A549 (cell line): Measurements from ENCODE around the gene HMG20A. TPM values are rescaled to one million over a fixed set of nuclear protein-coding genes. Genes with fewer than 3 reads are reported as not detected.

Experiments
- ATAC-seq, 2 experiments: fragments of 200-7000 bp in 1 of 2; fragments of >200 bp in 1 of 2; cut with Nextera tagmentation in 1 of 2; cut with Tn5 transposase in 1 of 2; 3 replicates each; pipeline versions ENCODE4 v1.8.0 to v1.9.1; 2018 to 2020; ENCODE audit warnings: mild to moderate bottlenecking in 1 of 2, moderate library complexity in 1 of 2
- CTCF ChIA-PET: fragments of 300-600 bp; sonication (Branson Sonifier 250); formaldehyde crosslinking; extraction: SDS; loops from one replicate; lab custom pipeline; 2021; ENCODE audit warnings: antibody characterized with exemption, inconsistent platforms; lab: Yijun Ruan, JAX
- POLR2A ChIA-PET: fragments of 350-600 bp; formaldehyde crosslinking; extraction: SDS; loops from one replicate; lab custom pipeline; 2021; ENCODE audit warnings: antibody characterized with exemption, inconsistent platforms; lab: Yijun Ruan, JAX
- DNase-seq, 2 experiments: peaks; one replicate each; pipeline versions ENCODE4 v3.0.0 to v3.0.0-alpha.2; 2011 to 2016; ENCODE audit warnings: low read depth in 1 of 2, low spot score in 1 of 2
- FAIRE-seq: peaks from 2 replicates; lab custom pipeline; 2011; peaks lifted over from hg19 to GRCh38; lab: Jason Lieb, UNC
- H3K27ac ChIP-seq, 2 experiments: fragments of >200 bp; sonication (Bioruptor Twin); formaldehyde crosslinking; 3 replicates each; pipeline ENCODE4 v1.5.1; 2016 to 2017
- H3K4me1 ChIP-seq: fragments of >200 bp; sonication (Bioruptor Twin); formaldehyde crosslinking; 3 replicates; pipeline ENCODE4 v1.6.1; 2016
- H3K4me2 ChIP-seq: fragments of >200 bp; sonication (Bioruptor Twin); formaldehyde crosslinking; 3 replicates; pipeline ENCODE4 v1.6.1; 2016
- H3K4me3 ChIP-seq: fragments of >200 bp; sonication (Bioruptor Twin); formaldehyde crosslinking; 3 replicates; pipeline ENCODE4 v1.5.1; 2016
- H3K9me3 ChIP-seq: fragments of >200 bp; sonication (Bioruptor Twin); formaldehyde crosslinking; 3 replicates; pipeline ENCODE4 v1.6.1; 2016
- ATOH8 ChIP-seq: fragments of 250-450 bp; sonication (Bioruptor Pico); IDR thresholded peaks from 2 replicates; pipeline ENCODE4 v1.5.0; 2020; ENCODE audit warnings: low read depth, mild to moderate bottlenecking, moderate library complexity
- CBX2 ChIP-seq: fragments of 200-600 bp; sonication (generic); IDR thresholded peaks from 2 replicates; pipeline ENCODE4 v1.6.1; 2016; ENCODE audit warnings: low read depth, mild to moderate bottlenecking, borderline replicate concordance
- CBX8 ChIP-seq: fragments of 200-600 bp; sonication (generic); IDR thresholded peaks from 2 replicates; pipeline ENCODE4 v1.6.1; 2016
- CEBPB ChIP-seq, 2 experiments: fragments of >200 bp in 1 of 2; sonication (Bioruptor Twin) in 1 of 2; formaldehyde crosslinking in 1 of 2; IDR thresholded peaks; 2 replicates each; pipeline ENCODE4 v1.6.1; 2012 to 2016
- ESRRA ChIP-seq: fragments of 150-350 bp; IDR thresholded peaks from 2 replicates; pipeline ENCODE4 v1.6.1; 2014; ENCODE audit warnings: mild to moderate bottlenecking, low read length, borderline replicate concordance
- FOXS1 ChIP-seq: fragments of 250-450 bp; sonication (Bioruptor Pico); IDR thresholded peaks from 2 replicates; pipeline ENCODE4 v1.5.0; 2020; ENCODE audit warnings: mild to moderate bottlenecking, moderate library complexity
- NPAS2 ChIP-seq: fragments of 250-450 bp; sonication (Bioruptor Pico); IDR thresholded peaks from 2 replicates; pipeline ENCODE4 v1.8.0; 2022; ENCODE audit warnings: mild to moderate bottlenecking, moderate library complexity, borderline replicate concordance
- REST ChIP-seq: fragments of 200-600 bp; sonication (generic); IDR thresholded peaks from 2 replicates; pipeline ENCODE4 v1.6.1; 2016; ENCODE audit warnings: antibody characterized with exemption, mild to moderate bottlenecking, moderate library complexity
- SMC3 ChIP-seq: fragments of >200 bp; sonication (Bioruptor Twin); formaldehyde crosslinking; IDR thresholded peaks from 3 replicates; pipeline ENCODE4 v1.6.1; 2018; ENCODE audit warnings: inconsistent platforms
- SREBF2 ChIP-seq: fragments of 450-650 bp; IDR thresholded peaks from 2 replicates; pipeline ENCODE4 v1.6.1; 2014; ENCODE audit warnings: mild to moderate bottlenecking, moderate library complexity
- TFCP2L1 ChIP-seq: fragments of 250-450 bp; sonication (Bioruptor Pico); IDR thresholded peaks from 2 replicates; pipeline ENCODE4 v1.5.0; 2021; ENCODE audit warnings: mild to moderate bottlenecking
- ZFP36 ChIP-seq: fragments of 450-650 bp; IDR thresholded peaks from 2 replicates; pipeline ENCODE4 v1.6.1; 2014; ENCODE audit warnings: borderline replicate concordance; ENCODE audit not compliant: partially characterized antibody
- ZNF302 ChIP-seq: fragments of 250-450 bp; sonication (Bioruptor Pico); IDR thresholded peaks from 2 replicates; pipeline ENCODE4 v1.9.0; 2021; ENCODE audit warnings: inconsistent platforms, mild to moderate bottlenecking, moderate library complexity
- WGBS: methylation state at CpG from one replicate; pipeline ENCODE4 v1.1.6; 2017; ENCODE audit errors: missing lambda C conversion rate; 5-methylcytosine and 5-hydroxymethylcytosine counted together
- polyA plus RNA-seq, 4 experiments: library from polyadenylated mRNA; depleted of rRNA in 3 of 4; stranded (reverse); fragments of >200 nt; fragmentation: RNase III in 1 of 4; extraction: RNeasy Plus Mini Kit Qiagen cat#74134 plus additional on column Dnase treatment in 1 of 4; gene quantifications; 2 replicates in 3 of 4; 3 replicates in 1 of 4; pipeline ENCODE4 v1.2.3, GENCODE V29; 2011 to 2017
- TF ChIP-seq, protein P1 (sequence below): fragments of >200 bp; sonication (Bioruptor Twin); formaldehyde crosslinking; IDR thresholded peaks from 2 replicates; pipeline ENCODE4 v1.6.1; 2016
- TF ChIP-seq, protein P2 (sequence below): fragments of 150-350 bp; IDR thresholded peaks from 2 replicates; pipeline ENCODE4 v1.6.1; 2014; ENCODE audit warnings: low read depth, mild to moderate bottlenecking, low read length

Gene HMG20A
- polyA plus RNA-seq, 2 of the 4 experiments (the other 2 are of a cell fraction), result 29.5 to 85.1 TPM

GRCh38 chr15:77528968-77529319, 108.3 kb downstream of the HMG20A start (continued):
- no peak for TF ChIP-seq REST
- no peak for TF ChIP-seq ATOH8 (CRISPR knock-in tag)
- TF ChIP-seq, protein P1, sequence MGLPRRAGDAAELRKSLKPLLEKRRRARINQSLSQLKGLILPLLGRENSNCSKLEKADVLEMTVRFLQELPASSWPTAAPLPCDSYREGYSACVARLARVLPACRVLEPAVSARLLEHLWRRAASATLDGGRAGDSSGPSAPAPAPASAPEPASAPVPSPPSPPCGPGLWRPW, result no peak

- ChIA-PET CTCF (interaction anchor here (0.7 to 9.7 kb wide), 5 partner anchors 10 to 411 kb away, joined by 3 to 97 read pairs (median 4); no protein-coding TSS in a partner anchor), POLR2A (interaction anchor here (1.1 kb wide), 1 partner anchor 14 kb away, joined by 3 read pairs; no protein-coding TSS in a partner anchor)
- no peak for TF ChIP-seq CBX8
- no peak for TF ChIP-seq CBX2
- no peak for TF ChIP-seq ESRRA
- TF ChIP-seq, protein P2, sequence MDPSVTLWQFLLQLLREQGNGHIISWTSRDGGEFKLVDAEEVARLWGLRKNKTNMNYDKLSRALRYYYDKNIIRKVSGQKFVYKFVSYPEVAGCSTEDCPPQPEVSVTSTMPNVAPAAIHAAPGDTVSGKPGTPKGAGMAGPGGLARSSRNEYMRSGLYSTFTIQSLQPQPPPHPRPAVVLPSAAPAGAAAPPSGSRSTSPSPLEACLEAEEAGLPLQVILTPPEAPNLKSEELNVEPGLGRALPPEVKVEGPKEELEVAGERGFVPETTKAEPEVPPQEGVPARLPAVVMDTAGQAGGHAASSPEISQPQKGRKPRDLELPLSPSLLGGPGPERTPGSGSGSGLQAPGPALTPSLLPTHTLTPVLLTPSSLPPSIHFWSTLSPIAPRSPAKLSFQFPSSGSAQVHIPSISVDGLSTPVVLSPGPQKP, result no peak
- TF ChIP-seq SREBF2, result no peak
- no peak for TF ChIP-seq ZNF302 (CRISPR knock-in tag)
- Histone ChIP-seq H3K27ac (no peak overlapping the region), H3K4me2 (no peak overlapping the region), H3K4me1 (no peaks in the 10 kb centered on the region), H3K9me3 (no peaks in the 10 kb centered on the region), H3K4me3 (no peak overlapping the region)
- 78% methylated on average over 10 of the region's 10 CpGs for WGBS
- DNase-seq, result no peak
- ATAC-seq, result no peak
- FAIRE-seq, result no peak
Observed at GRCh38 chr15:77529394-77530159, 108.9 kb downstream of the HMG20A start.

- TF ChIP-seq NPAS2 (CRISPR knock-in tag), result no peak
- TF ChIP-seq SMC3, result no peak
- no peak for TF ChIP-seq REST
- no peak for TF ChIP-seq FOXS1 (CRISPR knock-in tag)
- TF ChIP-seq CEBPB (IDR thresholded peaks at IDR 0.05), result no peak
- no peak for TF ChIP-seq TFCP2L1 (CRISPR knock-in tag)
- no peak for TF ChIP-seq CBX8
- no peak for TF ChIP-seq ZFP36
- DNase-seq, result no peak
- Histone ChIP-seq H3K4me3 (no peak overlapping the region), H3K4me1 (no peaks in the 10 kb centered on the region), H3K9me3 (no peaks in the 10 kb centered on the region), H3K4me2 (no peak overlapping the region), H3K27ac (no peak overlapping the region)
- no peak for ATAC-seq
- ChIA-PET POLR2A (no interaction called here), CTCF (interaction anchor here (9.7 kb wide), 1 partner anchor 11 kb away, joined by 97 read pairs; no protein-coding TSS in a partner anchor)
- 87% methylated on average over 7 of the region's 7 CpGs for WGBS
- FAIRE-seq, result no peak
Observed at GRCh38 chr15:77530576-77530975, 109.9 kb downstream of the HMG20A start.
